HG03439 (cell line): Measurements from ENCODE around the gene ALPG.
"Not testable (repeated sequence)": the region's sequence is repeated elsewhere in the genome, so short reads cannot be mapped to it uniquely, and the experiment has no call there.

ENCODE experiments used
- ATAC-seq: cut with Tn5 transposase; IDR thresholded peaks from one replicate; pipeline ENCODE4 v1.9.1; 2021; ENCODE audit warnings: mild to moderate bottlenecking, moderate library complexity; ENCODE audit not compliant: unreplicated experiment

ALPG gene

DNA sequence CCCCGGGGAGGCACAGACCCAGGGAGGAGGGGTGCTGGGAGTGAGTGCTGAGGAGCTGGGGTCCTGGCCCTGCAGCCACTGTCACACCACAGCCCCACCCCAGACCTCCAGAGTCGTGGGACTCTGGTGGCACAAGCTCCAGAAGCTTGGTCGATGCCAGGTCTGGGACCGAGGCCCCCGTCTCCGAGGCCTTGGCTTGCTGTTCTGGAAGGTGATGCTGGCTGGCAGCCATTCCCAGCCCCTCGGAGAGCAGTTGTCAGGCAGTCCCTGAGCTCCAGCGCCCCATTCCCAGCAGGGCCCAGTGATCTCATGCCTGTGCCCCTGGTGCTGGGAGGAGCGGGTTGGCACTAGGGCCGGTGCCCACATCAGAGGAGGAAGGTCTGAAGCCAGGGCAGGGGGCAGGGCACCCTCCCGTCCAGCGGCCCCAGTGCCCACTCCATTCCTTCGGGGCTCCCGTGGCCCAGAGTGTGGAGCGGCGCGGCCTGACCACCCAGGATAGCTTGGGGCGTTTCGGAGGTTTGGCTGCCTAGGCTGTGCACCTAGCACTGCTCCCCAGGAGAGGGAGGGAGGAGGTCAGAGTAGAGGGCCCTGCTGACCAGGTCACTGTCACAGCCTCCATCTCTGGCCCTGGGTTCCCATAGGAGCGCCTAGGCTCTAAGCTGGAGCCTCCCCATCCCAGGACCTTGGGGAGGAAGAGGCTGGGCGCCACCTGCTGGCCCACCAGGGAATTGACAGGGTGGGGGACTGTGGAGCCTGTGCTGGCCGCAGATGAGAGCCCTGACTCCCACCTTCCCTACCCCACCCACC, 32.5 kb downstream of the ALPG start:
- ATAC-seq = no peak

DNA sequence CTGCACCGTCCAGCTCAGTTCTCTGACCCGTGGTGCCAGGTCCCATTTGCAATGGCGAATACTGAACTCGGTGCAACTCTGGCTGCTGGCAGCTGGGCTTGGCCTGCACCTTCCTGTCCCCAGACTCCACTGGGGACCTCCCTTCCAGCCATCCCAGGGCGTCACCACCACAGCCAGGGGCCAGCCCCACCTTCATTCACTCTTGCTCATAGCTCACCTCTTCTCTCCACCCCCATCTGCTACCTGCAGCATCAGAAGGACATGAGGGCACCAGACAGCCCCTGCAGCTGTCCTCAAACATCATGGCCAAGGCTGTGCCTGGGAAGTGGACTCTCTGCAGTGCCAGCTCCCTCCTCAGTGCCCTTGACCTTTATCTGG, 33.1 kb downstream of the ALPG start:
- ATAC-seq = no peak

DNA sequence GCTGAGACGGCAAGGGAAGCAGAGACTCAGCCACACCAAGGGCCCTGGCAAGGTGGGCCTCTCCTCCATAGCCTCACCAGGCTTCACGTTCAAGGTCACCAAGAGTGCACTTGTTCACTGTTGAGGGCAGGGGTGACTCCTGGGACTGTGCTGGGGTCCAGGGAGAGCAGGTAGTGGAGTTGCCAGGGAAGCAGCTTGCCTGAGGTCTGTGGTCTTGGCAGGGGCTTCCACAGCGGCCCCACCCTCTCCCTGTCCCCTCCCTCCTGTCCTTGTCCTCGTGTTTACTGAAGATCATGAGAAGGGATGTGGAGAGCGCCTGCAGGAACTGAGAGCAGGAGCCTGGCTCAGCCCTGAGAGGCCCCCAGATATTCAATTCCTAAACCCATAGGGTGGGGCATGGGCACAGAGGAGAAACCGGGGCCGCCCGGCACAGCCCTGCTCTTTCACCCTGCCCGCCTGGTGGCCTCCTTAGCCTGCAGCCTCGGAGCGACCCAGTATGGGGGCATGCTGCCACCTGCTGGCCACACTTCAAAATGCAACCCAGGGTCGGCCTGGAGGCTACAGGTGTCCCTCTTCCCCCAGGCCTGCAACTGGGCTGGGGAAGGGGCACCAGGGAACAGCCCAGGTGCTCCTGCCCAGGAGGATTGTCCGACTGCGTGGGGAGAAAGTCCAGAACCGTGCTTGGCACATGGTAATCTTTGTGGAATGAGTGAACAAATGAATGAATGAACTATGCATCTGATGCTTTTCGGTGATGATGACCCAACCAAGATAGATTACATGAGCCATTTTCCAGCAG, 33.8 kb downstream of the ALPG start:
- ATAC-seq = peak; percentile 75

DNA sequence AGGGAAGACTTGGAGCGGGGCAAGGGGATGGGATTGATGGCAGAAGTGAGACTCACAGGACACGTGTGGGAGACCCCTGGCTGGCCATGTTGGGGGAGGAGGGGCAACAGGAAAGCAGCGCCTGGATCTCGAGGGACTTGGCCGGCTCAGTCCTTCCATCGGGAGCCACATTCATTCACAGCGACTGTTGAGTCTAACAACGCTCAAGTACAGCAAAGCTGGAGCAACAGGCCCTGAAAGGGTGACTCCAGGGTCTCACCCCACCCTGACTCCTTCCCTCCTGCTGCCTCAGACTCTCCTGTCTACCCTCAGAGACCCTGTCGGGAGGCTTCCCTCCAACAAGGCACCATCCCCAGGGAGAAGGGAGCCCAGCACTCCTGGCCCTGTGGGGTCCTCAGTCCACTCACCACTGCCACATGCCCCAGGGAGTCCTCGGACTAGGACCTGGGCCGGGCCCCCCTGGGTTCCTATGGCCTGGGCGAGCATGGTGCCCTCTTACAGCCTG, 34.6 kb downstream of the ALPG start:
- ATAC-seq = no peak

DNA sequence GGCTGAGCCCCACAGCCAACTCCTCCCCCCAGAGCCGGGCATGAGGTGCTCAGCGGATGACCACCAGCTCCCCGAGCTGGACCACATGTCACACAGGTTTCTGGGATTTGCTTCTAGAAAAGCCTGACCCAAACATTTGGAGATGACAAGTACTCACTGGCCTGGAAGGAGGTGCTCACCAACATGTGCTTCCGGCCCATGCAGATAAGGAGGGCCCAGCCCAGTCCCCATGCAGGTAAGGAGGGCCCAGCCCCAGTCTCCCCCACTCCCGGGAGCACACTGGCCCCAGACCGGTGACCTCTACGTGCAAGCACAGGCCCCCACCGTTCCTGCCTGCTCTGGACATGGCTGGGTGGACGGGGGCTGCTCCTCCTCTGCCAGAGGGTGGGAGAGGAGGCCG, 35.3 kb downstream of the ALPG start:
- not testable (repeated sequence) for ATAC-seq

DNA sequence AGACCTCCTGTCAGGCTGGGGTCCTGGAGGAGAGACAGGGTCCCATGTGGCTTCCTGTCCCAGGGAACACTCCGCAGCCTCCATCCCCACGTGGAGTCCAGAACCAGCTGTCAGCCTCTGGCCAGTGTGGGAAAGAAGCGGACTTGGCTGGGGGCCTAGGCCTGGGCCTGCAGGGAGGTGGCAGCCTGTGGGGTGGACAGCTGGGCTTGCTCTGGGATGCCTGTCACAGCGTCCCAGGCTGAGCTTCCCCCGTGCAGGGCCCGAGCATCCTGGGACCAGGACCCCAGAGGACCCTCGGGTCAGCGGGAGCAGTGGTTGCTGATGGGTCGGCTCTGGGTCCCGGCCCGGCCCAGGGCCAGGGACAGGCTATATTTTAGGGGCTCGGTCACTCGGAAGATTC, 35.8 kb downstream of the ALPG start:
- not testable (repeated sequence) for ATAC-seq

DNA sequence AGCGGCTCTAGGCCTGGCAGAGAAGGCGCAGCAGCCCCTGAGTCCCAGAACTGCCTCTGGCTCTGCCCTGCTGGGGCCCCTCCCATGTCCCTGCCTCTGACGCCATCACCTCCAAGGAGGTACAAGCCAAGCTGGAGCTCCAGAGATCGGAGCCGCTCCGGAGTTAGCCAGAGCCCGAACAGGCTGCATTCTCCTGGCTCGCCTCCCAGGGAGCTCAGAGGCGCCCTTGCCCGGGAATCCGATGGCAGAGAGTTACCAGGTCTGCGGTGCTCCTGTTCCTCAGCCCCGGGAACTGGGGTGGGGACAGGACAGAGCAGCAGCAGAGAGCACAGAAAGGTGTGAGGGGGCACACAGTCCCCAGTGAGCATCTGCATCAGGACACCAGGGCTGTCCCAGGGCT, 36.4 kb downstream of the ALPG start:
- not testable (repeated sequence) for ATAC-seq

DNA sequence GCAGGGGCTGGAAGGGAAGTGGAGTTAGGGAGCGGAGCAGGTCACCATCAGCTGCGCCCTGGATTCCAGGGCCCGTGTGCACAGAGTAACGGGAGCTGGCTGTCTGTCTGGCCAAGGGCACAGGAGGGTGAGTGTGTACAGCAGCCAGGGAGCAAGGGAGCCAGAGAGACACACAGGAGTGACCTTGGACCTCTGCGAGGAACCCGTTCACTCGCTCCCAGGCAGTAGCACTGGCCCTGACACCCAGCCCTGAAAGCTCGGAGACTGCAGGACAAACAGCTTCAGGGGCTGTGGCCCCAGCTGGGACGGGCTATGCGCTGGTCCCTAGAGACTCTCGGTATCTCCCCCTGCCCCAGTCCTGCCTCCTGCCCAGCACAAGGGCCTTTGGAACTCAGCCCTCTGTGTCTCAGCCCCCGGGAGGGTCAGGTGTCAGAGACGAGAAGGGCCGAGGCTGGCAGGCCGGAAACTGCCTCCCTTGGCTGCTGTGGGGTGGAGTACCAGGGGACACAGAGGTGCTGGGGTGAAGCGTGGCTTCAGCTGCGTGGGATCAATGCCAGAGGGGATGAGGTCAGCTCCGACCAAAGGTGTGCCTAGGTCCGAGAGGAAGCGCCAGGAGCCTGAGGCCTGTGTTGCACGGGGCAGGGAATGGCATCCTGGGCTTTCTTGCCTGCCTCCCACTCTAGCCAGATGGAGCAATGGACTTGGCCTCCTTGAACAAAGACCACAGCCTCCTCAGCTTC, 37.2 kb downstream of the ALPG start:
- ATAC-seq = not testable (repeated sequence)

DNA sequence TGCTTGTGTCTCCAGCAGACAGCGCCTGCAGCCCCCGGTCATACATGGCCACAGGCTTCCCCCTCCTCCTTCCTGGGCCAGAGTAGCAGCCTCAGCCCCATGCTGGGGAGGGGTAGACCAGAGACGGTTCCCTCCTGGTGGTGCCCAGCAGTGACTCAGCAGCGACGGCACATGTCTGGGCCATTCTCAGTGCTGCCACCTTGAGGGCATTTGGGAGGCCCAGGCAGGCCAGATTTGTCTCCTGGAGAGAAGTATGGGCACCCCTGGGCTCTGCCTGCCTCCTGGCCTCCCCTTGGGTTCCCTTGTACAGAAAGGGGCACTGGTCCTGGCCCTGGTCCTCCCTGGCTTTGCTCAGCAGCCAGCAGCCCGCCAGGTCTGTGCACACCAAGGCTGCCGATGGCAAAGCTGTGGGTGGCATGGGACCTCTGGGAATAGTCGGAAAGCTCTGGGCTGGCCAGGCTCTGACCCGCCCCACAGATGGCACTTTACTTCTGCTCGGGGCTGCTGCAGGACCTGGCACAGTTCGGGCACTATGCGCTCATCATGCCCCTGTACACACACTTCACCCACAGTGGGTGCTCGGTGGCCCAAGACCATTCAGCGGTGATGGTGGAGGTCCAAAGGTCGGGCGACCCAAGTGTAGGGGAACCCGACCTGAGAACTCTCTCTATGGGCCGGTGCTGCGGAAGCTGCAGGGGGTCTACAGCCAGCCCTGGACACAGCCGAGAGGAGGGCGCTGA, 37.9 kb downstream of the ALPG start:
- ATAC-seq = peak; percentile 38

DNA sequence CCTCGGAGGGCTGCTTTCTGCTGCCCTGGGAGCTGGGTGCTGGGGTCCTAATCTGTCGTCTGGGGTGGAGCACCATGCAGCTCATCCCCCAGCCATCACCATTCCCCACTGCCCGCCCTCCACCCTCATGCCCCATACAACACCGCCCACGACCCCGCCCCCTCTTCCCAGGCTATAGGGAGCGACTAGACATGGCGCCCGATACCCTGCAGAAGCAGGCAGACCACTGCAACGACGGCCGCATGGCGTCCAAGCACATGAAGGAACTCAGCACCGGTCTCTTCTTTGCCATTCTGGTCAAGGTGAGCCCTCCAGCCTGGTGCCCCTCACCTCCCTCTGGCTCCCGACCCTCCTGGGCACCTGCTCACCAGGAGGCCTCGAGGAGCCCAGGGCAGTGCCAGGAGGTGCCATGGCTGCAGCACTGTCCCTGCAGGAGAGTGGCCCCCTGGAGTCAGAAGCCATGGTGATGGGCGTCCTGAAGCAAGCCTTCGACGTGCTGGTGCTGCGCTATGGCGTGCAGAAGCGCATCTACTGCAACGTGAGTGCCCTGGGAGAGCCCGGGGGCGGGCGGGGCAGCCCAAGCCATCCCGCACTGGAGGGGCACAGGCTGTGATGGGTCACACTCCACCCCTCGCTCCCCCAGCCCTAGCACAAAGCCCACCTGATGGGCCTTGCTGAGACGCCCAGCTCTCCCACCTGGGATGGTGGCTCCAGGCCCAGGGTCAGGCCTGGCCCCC, 38.7 kb downstream of the ALPG start:
- ATAC-seq = not testable (repeated sequence)

DNA sequence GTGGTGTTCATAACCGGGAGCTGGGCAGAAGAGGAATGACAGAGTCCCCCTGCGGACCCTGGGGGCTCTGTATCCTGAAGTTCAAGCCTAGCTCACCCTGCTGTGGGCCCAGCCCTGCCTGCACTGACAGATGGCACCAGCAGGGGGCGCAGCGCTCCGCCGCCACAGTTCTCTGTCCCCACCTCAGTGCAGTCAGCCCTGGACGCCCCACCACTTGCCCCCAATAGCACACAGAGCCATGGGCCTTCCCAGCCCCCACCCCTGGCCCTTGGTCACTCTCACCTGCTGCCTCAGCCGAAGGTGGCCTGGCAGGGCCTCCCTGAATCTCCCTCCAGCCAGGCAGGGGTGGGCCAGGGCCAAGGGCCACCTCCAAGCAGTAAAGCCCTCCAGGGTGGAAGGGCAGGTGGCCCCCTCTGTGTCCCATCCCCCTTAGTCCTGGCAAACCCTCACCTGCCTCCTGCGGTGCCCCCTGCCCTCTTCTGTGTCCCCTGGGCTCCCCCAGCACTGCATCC, 39.7 kb downstream of the ALPG start:
- not testable (repeated sequence) for ATAC-seq

DNA sequence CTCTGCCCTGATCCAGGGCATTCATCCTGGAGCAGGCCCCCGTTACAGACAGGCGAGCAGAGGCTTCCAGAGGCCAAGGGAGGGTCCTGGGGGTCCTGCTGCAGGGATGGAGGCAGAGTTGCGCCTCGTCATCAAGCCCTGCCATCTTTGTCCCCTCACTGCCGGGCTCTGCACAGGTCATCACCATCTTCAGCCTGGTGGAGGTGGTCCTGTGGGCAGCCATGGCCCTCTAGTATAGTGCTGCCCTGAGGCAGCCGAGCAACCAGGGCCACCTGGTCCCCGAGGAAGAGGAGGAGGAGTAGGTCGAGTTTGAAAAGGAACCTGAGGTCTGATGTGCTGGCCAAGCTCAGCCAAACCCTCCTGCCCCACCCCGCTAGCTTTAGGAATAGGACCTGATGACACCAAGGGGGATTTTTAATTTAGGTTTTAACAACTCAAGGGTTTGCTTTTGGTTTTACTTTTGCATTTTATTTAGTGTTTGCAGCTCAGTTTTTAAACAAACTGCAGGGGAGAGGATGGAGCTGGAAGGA, 40.5 kb downstream of the ALPG start:
- ATAC-seq = no peak

DNA sequence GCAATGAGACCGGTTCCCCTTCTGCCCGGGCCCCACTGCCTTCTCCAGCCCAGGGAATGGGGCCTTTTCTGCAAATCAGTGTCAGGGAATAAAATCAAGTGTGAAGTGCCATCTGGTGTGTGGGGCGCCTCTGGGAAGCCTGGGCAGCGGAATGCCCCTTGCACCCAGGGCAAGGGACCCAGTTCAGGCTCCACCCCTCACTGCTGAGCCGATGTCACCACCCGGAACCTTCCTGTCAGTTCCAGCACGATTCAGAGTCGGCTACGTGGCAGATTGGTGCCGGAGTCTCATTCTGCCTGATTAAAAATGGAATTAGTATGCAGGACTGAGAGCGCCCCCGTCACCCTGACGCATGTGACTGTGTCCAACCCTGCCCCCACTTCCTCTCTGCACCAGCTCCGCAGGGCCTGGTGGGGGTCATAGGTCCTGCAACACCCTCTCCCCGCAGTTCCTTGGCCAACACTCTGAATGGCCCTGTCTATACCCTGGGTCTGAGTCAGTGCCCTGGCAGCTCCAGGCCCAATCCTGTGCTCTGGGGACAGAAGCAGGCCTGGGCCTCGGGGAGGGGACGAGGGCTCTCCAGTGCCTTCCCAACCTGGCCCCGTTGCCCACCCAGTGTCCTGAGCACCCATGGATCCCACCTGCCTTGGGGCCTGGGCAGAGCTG, 41.1 kb downstream of the ALPG start:
- ATAC-seq = no peak

DNA sequence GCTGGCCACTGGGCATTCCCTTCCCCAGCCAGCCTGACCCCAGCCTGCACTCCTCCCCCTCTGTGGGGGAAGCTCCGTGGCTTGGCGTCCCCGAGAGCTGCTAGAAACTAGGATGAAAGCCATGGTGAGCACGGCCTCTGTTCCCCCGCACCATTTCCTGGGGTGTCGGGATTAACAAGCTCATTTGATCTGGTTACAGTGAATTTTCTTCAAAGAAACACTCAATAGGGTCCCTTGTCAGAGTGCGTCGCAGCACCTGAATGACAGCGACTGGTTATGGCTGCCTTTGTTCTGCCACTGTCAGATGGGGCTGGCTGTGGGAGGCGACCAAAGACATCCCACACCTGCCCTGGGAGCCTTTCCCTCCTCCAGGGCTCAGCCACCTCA, 41.7 kb downstream of the ALPG start:
- no peak for ATAC-seq

DNA sequence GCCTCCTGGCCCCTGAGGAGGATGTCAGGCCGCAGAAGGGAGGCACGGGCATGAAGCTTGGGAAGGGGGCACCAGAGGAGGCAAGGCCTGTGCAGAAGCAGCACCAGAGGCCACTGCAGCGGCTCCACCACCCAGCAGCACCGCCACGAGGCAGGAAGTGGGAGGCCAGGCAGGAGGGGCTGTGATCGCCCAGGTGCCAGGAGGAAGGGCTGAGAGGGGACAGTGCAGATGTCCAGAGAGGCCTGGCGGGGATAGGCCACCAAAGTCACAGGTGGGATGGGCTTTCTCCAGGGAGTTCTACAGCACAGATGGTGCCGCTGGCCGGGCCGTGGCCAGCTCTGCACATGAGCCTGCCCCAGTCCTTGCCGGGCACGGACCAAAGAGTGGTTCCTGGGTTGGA, 43.3 kb downstream of the ALPG start:
- ATAC-seq = no peak

DNA sequence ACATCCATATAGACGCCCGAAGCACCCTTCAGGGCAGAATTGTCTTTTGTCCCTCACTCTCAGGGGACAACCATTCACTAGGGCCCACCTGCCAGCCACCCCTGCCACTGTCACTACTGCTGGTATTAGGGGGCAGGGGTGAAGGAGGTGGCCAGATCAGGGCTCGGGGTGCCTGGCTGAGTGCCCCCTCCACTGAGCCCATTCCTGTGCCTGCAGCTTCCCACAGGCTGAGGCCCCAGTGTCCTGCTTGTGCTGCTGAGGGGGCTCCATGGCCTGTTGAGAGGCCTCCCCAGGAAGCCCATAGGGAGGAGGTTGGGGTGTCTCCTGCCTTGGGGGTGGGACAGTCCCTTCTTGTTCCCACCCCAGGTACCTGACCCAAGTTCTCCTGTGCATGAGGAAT, 45.0 kb downstream of the ALPG start:
- not testable (repeated sequence) for ATAC-seq

DNA sequence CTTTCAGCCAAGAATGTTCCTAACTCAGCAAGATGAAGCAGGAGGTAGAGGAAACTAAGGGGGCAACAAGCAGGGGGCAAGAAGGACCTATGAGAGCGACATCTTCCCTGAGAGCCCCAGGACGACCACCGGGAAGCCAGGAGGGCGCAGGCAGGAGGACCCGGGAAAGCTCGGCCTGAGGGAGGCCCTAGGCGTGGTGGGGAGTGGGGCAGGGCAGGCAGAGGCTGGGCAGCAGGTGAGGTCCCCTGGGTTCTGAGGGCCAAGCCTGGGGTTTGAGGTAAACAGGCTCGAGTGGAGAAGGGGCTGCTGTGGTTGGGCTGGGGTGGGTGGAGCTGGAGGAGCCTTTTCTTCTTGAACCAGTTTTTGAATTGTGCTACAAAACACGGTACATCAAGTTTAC, 48.0 kb downstream of the ALPG start:
- no peak for ATAC-seq

DNA sequence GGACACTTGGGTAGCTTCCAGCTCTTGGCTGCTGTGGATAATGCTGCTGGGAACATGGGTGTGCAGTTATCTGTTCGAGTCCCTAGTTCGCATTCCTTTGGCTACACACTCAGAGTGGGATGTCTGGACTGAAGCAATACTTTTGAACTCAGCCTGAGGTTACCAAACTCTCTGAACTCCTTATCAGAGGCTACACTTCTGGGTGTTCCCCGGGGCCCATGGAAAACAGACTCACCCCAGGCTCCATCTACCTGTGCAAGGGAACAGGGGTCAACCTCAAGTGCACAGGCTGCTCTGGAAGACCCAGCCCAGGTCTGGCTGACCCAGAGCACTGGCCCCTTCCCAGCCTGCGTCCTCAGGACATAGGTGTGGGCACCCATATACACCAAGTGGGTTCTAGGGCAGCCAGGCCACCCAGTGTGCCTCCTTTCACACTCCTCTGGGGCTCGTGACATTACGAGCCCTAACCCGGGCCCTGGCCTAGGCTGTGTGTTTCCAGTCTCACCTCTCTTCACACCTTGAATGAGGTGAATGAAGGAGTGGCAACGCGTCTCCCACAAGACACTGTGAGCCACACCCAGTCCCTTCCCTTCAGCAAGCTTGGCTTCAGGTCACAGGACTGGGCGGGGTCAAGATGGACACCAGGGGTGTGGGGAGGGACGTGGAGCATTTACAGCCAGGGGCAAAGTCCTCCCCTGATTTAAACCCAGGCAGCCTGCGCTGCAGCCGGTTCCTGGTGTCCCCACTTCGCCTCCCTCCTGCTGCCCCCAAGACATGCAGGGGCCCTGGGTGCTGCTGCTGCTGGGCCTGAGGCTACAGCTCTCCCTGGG, 49.0 kb downstream of the ALPG start, which contains the start of gene ALPI:
ALPI (plus strand) TSS at position 728 of the 830 bp plus-strand sequence; CDS start at position 775, 47 bp downstream.
- no peak for ATAC-seq
